GM18505 (cell line): ENCODE data around the gene PACS1.

Experiments used
- ATAC-seq: cut with Tn5 transposase; IDR thresholded peaks from one replicate; pipeline ENCODE4 v1.9.1; 2021; ENCODE audit not compliant: unreplicated experiment
- POLR2A ChIP-seq: IDR thresholded peaks from 4 replicates; pipeline ENCODE4 v1.6.1; 2011; ENCODE audit warnings: borderline replicate concordance; ENCODE audit not compliant: insufficient read depth, insufficient read length; ENCODE audit errors: extremely low read depth

PACS1 gene

DNA sequence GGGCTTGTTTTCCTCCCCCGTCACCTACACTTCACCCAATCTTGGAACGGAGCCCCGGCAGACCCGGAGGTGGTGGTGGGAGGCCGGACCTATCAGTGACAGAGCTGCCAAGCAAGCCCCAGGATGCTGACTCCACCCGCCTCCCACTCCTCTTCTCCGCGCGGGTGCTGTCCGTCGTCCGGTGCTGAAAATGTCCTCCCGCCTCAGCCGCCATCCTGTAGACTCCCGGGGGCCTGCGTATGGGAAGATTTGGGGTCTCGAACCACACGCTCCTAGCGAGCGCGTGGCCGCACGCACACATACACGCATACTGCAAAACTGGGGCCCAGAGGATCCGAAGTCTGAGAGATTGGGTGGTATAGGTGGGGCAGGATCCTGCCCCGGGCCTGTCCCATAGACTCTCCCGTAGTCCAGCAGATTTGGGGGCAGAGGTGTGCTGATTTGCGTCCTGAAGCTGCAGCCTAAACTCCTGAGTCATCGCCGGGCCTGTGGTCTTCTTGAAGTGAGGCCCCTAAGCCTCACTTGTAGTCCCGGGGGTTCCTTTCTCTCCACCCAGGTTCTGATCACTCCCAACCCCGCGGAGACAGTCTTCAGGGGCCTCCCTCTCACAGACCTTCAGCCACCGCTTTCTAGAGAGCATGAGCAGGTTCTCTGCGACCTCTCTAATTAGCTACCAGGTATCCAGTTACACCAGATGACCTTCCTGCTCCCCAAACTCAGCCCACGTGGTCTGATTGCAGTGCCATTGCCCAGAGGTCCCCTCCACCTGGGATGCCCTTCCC is 219.7 kb downstream of the PACS1 start:
- no peak for TF ChIP-seq POLR2A
- ATAC-seq: peak; percentile 26

- ATAC-seq: no peak
- no peak for TF ChIP-seq POLR2A
These were observed 220.2 kb downstream of the PACS1 start for GRCh38 chr11:66290330-66290621.

GRCh38 chr11:66291303-66291705 is 221.2 kb downstream of the PACS1 start:
- TF ChIP-seq POLR2A: no peak
- ATAC-seq: no peak

- TF ChIP-seq POLR2A: no peak
- ATAC-seq: no peak
These were observed 221.9 kb downstream of the PACS1 start, which contains the start of gene TMEM151A for GRCh38 chr11:66291706-66292542. TMEM151A (plus strand) TSS chr11:66291894; CDS start chr11:66292014, 120 bp downstream.

DNA sequence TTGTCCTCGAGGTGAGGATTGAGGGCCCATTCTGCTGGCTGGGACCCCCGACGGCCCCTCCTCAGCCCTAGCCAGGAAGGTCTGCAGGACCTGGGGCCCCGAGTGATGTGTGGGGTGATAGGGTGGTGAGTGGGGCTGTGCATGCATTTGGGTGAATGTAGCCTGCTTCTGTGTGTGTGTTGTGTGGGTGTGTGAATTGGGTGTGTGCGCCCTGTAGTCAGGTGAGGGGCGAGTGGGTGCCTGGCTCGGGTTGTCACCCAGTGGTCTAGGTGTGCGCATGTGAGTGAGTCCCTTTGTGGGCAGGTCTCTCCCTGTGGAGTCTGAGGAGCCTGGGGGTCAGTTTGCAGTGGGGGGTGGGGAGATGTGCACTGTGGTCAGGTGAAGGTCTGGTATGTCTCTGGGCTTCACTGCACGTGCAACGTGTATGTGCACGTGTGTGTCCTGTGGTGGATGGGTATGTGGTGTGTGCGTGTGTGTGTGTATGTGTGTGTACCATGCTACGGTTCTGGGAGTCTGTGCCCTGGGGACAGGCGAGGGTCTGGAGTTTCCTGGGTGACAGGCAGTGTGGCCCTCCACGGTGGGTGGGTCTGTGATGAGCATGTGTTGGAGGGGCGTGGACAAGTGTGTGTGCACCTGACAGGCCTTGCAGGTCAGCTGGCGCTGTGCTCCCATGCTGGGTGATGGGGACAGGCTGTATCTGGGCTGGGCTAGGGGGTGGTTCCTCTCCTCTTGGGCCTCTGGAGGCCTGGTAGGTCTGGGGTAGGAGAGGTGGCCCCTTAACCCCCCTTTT is 222.7 kb downstream of the PACS1 start:
- no peak for ATAC-seq
- no peak for TF ChIP-seq POLR2A

- no peak for TF ChIP-seq POLR2A
- ATAC-seq: no peak
These were observed 223.3 kb downstream of the PACS1 start for GRCh38 chr11:66293352-66293751.

DNA sequence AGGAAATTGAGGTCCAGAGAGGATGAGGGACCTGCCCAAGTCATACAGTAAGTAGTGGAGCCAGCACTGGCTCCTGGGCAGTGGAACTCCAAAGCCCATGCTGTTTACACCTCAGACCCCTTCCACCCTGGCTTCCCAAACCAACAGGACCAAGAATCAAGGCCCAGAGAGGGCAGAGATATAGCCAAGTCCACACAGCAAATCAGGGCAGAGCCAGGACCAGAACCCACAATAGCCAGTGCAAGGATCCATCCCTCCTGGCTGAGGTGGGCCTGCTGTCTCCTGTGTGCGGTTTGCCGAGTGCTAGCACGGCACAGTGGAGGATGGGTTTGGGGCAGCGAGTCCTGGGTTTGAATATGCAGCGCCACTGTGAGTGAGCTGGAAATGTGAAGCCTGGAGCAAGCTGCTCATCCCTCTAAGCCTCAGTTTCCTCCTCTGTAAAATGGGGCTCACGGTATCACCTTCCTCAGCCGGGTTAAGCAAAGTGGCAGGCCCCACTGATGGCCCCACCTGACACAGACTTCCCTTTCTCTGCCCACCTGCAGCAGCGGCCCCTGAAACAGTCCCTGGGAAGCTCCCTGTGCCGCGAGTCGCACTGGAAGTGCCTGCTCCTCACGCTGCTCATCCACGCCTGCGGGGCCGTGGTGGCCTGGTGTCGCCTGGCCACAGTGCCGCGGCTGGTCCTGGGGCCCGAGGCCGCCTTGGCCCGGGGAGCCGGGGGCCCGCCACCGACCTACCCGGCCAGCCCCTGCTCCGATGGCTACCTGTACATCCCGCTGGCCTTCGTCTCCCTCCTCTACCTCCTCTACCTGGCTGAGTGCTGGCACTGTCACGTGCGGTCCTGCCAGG is 223.9 kb downstream of the PACS1 start:
- TF ChIP-seq POLR2A: no peak
- no peak for ATAC-seq
